Measurements from ENCODE around the gene IQSEC1. TPM values are rescaled to one million over a fixed set of nuclear protein-coding genes. Genes with fewer than 3 reads are reported as not detected.
A peak's percentile ranks its signal among the peaks of the same experiment; 100 is the strongest.

IQSEC1 gene
- total RNA-seq, 2 experiments from 2014 or later = 31.7 to 39.2 TPM

GRCh38 chr3:12933901-12934300 is 139.3 kb downstream of the IQSEC1 start:
- CTCF ChIA-PET = no interaction called here
- H3K27me3 Mint-ChIP-seq = no peaks in the 10 kb centered on the region
- intact Hi-C loops (cut with micrococcal nuclease) = no loop called here
- H3K4me1 Mint-ChIP-seq (ENCODE audit: low read depth) = peaks cover 7% of the 10 kb centered on the region
- ATAC-seq = no peak
- H3K27ac Mint-ChIP-seq = no peak overlapping the region
- no peak for TF ChIP-seq CTCF (IDR thresholded peaks at IDR 0.05)
- POLR2A ChIA-PET = no interaction called here
- DNase-seq = no peak
- no peaks in the 10 kb centered on the region for H3K9me3 Mint-ChIP-seq
- H3K4me3 Mint-ChIP-seq = no peak overlapping the region
- peaks cover 3% of the 10 kb centered on the region for H3K36me3 Mint-ChIP-seq (ENCODE audit: low read depth)

- Mint-ChIP-seq H3K4me1 (ENCODE audit: low read depth) (peaks cover 8% of the 10 kb centered on the region), H3K27ac (no peak overlapping the region), H3K36me3 (ENCODE audit: low read depth) (peaks cover 3% of the 10 kb centered on the region), H3K9me3 (no peaks in the 10 kb centered on the region), H3K27me3 (no peaks in the 10 kb centered on the region), H3K4me3 (no peak overlapping the region)
- CTCF ChIA-PET = interaction anchor here (1.3 kb wide), 1 partner anchor 50 kb away, joined by 3 read pairs; no protein-coding TSS in a partner anchor
- TF ChIP-seq CTCF (IDR thresholded peaks at IDR 0.05) = no peak
- intact Hi-C loops (cut with micrococcal nuclease) = no loop called here
- POLR2A ChIA-PET = no interaction called here
- ATAC-seq = no peak
- DNase-seq = no peak
Measured at GRCh38 chr3:12932754-12933153, 140.5 kb downstream of the IQSEC1 start.

GRCh38 chr3:12932347-12932746 is 140.9 kb downstream of the IQSEC1 start:
- CTCF ChIA-PET = interaction anchor here (0.9 to 1.5 kb wide), 3 partner anchors 15 to 52 kb away, joined by 3 read pairs; no protein-coding TSS in a partner anchor
- Mint-ChIP-seq H3K36me3 (ENCODE audit: low read depth) (peaks cover 3% of the 10 kb centered on the region), H3K4me1 (ENCODE audit: low read depth) (peaks cover 8% of the 10 kb centered on the region), H3K27ac (no peak overlapping the region), H3K27me3 (no peaks in the 10 kb centered on the region), H3K4me3 (no peak overlapping the region), H3K9me3 (no peaks in the 10 kb centered on the region)
- intact Hi-C loops (cut with micrococcal nuclease) = no loop called here
- POLR2A ChIA-PET = no interaction called here
- no peak for TF ChIP-seq CTCF (IDR thresholded peaks at IDR 0.05)
- ATAC-seq (no peak), DNase-seq (no peak)

- H3K27me3 Mint-ChIP-seq = no peaks in the 10 kb centered on the region
- ATAC-seq (no peak), DNase-seq (no peak)
- ChIA-PET CTCF (interaction anchor here (0.5 to 1.5 kb wide), 4 partner anchors 16 to 87 kb away, joined by 3 read pairs; no protein-coding TSS in a partner anchor), POLR2A (no interaction called here)
- H3K27ac Mint-ChIP-seq = no peak overlapping the region
- no peaks in the 10 kb centered on the region for H3K9me3 Mint-ChIP-seq
- no peak for TF ChIP-seq CTCF (IDR thresholded peaks at IDR 0.05)
- H3K4me3 Mint-ChIP-seq = no peak overlapping the region
- intact Hi-C loops (cut with micrococcal nuclease) = no loop called here
- peaks cover 3% of the 10 kb centered on the region for H3K36me3 Mint-ChIP-seq (ENCODE audit: low read depth)
- H3K4me1 Mint-ChIP-seq (ENCODE audit: low read depth) = peaks cover 8% of the 10 kb centered on the region
Measured at GRCh38 chr3:12931273-12931905, 141.8 kb downstream of the IQSEC1 start.

GRCh38 chr3:12929801-12930200 is 143.4 kb downstream of the IQSEC1 start:
- intact Hi-C loops (cut with micrococcal nuclease) = no loop called here
- peak; percentile 13 for DNase-seq
- peak; percentile 67 for ATAC-seq
- CTCF ChIA-PET = interaction anchor here (1.0 kb wide), 1 partner anchor 162 kb away, joined by 3 read pairs; no protein-coding TSS in a partner anchor
- H3K4me3 Mint-ChIP-seq = no peak overlapping the region
- H3K27me3 Mint-ChIP-seq = no peaks in the 10 kb centered on the region
- H3K36me3 Mint-ChIP-seq (ENCODE audit: low read depth) = peaks cover 6% of the 10 kb centered on the region
- H3K27ac Mint-ChIP-seq = peak overlapping the region; percentile 6
- POLR2A ChIA-PET = no interaction called here
- H3K9me3 Mint-ChIP-seq = no peaks in the 10 kb centered on the region
- H3K4me1 Mint-ChIP-seq (ENCODE audit: low read depth) = peaks cover 8% of the 10 kb centered on the region
- TF ChIP-seq CTCF (IDR thresholded peaks at IDR 0.05) = no peak
